ENCODE measurements around the gene EGF.
A peak's percentile ranks its signal among the peaks of the same experiment; 100 is the strongest.
"Not testable (repeated sequence)": the region's sequence is repeated elsewhere in the genome, so short reads cannot be mapped to it uniquely, and the experiment has no call there.

EGF gene

DNA sequence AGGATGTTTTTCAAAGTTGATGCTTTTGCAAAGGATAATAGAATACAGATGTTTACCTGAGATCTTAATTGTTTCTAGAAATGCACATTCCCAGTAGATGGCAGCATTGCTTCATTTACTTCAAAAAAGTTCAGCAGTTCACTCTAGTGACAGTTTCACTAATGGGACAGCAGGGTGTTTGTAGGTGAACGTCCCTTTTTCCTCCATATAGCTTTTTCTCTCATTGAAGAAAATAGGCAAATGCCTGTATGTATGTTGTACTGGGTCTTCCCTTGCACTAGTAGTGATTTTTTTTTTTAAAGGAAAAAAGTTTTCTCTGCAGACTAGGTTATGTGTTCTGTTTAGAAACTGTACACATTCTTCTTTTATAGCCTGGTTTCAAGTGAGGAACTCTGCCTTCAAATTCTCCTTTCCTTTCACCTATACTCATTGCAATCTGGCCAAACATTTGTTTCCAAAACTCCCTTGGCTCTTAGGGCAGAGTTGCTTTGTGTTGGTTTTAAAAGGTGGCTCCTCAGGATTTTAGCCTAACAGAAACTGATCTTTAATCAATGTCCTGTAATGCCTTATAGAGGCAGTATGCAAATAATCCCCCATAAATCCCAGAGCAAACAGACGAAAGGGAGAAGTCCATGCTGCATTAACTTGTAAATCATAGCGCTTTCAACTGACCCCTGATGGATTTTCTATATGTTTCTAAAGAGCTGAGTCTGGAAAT lies 86.3 kb downstream of the EGF start:
- DNase-seq: peak; percentile 76

DNA sequence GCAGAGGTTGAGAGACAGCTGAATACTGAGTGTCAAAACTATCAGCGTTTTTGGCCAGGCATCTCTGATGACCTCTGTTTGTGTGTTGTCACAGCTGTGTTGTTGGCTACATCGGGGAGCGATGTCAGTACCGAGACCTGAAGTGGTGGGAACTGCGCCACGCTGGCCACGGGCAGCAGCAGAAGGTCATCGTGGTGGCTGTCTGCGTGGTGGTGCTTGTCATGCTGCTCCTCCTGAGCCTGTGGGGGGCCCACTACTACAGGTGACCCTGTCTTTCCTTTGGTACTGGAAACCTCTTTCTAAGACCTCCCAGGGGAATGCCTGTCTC lies 86.9 kb downstream of the EGF start:
- no peak for DNase-seq

DNA sequence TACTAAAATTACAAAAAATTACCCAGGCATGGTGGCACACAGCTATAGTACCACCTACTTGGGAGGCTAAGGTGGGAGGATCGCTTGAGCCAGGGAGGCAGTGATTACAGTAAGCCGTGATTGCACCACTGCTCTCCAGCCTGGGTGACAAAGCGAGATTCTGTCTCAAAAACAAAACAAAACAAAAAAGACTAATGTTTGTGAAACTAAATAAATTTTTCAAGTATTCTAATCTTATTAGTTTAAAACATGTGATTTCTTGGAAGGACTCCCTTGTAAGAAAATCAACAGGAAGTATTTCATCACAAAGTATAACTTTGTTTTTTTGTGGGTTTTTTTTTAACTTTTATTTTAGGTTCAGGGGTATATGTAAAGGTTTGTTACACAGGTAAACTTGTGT lies 89.6 kb downstream of the EGF start:
- no peak for DNase-seq

DNA sequence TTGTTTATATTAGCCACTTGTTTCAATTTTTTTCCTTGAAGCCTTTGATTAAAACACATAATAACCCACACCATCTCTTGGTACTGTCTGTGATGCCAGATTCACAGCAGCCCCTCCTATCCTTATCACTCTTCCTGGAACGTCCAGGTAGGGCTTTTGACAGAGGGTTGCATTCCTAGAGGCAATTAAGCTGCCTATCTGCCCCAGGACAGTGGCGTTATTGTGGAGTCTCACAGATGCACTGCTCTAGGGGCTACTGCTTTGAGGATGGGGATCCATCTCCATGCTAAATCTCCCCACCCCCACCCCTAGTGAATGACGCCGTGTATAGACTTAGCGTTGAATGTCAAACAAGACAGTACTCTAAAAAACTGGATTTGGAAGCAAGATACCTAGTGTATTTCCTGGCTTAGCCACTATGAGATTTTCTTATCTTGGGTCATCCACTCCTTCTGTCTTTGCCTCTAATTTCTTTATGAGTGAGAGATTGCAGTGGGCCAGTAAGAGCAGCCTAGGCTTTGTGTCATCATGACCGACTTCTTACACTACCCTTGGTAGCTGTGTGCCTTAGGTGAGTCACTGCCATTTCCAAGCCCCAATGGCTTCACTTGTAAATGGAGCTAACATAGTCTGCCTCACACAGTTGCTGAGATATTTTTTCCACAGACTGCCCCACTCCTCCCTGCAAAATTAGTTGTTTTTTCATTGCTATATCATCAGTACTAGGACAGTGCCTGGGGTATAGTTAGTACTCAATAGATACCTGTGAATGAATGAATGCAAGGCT lies 90.9 kb downstream of the EGF start:
- DNase-seq: peak; percentile 8

DNA sequence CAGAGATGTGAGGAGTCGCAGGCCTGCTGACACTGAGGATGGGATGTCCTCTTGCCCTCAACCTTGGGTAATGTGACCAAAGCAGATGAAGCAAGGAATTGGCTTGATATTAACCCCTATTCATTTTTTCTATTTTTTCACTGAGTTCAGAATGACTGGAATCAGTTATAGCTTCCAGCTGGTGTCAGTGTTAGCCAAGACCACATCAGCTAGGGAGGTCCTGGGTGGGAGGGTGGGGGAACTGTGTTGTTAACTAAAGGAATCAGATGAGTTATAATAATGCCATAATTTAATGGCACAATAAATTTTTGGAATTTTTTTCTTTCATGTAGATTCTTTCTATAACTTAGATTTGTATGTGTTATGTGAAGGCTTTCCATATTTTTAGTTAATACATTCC lies 91.9 kb downstream of the EGF start:
- no peak for DNase-seq

DNA sequence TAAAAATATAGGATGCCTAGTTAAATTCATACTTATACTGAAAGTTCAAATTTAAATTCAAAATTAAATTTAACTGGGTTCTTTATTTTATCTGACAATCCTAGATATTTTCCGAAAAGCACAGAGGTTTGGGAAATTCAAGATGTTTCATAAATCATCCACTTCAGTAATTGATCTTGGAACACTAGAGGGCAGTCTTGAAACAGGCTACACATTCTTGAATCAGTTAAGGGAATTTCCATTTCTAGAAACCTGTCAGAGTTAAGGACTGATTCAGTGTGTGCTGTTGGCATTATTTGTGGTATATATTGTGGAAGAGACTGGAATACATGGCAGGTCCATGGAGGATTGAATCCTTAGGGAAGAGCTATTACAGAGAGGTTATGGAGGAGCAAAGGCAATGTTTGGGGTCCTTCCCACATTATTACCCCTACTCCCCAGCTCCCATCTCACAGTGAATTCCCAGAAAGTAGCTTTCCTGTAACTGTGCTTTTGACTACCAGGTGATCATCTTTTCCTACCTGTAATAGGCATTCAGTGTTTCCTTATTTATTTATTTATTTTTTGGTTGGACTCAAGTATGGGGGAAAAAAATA lies 92.9 kb downstream of the EGF start:
- DNase-seq: peak; percentile 78

DNA sequence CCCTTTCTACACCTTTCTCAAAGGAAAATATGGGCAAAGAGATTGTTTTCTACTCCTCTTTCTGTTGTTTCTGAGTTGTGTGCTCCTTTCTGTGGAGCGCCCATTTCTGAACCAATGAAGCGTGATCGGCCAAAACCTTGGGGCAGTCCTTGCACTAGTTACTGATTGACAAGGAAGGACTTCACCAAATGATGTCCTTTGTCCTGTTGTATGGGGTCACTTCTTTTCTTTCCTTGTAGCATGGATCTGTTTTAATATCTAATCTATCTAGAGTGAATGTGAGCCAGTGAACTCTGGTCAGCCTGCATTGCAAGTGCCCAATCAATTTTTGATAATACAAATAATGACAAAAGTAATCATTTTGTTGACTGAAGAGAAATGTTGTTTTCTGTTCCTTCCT lies 94.5 kb downstream of the EGF start:
- DNase-seq: no peak

DNA sequence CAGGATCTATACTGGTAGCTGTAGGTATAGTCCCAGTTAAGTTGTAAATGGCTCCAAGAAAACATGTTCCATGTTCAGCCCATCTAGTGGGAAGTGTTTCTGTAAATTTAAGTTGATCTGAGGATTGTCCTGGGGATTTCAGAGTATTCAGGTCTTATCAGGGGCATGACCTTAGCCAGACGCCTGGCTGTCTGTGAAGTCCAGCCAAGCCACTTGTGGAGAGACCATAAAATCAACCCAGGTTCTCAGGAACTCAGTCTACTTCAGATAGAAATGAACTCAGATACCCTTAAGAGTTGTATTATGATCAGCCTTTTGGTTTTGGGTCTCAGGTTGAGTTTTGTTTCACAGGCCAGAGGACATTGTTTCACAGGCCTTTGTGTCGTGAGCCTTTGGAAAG lies 95.9 kb downstream of the EGF start:
- DNase-seq: no peak

DNA sequence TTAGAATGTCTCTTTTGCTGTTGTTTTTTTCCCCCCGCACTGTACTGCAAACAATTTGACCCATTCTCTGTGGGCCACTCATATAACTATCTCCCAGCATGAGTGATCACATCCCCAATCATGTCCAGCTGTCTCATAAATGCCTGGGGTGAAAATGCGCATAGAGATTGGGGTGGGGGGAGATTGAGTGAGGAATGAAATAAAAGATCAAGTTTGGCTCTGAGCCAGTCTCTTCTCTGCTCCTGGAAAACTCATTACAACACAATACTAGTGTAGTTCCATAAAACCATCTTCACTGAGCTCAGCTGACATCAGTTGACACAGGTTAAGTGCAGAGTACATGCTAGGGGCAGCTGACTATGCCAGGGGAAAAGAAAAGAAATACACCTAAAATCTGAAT lies 96.9 kb downstream of the EGF start:
- DNase-seq: no peak

DNA sequence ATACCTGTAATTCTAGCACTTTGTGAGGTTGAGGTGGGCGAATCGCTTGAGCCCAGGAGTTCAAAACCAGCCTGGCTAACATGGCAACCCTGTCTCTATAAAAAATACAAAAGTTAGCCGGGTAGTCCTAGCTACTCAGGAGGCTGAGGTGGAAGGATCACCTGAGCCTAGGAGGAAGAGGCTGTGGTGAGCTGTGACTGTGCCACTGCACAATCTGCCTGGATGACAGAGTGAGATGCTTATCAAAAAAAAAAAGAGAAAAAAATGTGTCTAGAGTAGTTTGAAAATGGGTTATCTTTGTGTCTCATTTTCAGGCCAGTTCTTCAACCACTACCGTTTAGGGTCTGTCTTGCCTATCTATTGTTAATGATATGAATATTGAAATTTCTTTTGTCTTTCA lies 98.1 kb downstream of the EGF start:
- DNase-seq: no peak

DNA sequence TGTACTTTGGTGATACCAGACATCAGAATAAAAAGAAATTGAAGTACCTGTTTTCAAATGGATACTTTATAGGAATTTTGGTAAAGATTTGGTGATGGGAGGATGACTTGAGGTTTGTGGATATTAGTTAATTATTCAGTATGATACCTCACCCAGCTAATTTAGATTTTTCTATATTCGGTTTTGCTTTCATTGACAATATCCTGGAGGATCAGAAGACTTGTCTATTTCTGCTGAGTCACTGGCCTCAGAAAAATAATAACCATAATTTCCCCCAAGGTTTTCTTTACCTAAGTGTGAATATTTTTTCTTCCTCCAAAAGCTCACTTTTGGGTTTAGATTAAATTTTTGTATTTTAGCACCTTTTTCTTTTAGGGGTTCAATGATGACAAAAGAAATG lies 100.2 kb downstream of the EGF start:
- no peak for DNase-seq

DNA sequence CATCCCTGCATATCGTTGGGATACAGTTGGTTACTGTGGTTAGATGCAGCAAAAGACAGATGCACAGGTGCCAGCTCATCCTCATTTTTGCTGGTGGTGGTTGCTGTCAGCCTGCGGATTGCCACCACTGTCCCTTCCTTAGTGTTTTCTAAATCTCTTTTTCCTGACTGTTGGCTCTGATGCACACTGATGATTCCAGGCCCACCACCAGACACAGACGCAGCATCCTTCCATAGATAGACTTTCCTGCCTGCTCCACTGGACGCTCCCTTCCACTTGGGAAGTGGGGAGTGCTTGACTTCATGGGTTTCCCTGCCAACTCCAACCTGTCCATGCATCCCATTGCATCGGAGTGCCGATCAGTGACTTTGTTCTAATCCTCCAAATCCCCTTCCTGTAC lies 101.5 kb downstream of the EGF start:
- DNase-seq: no peak

DNA sequence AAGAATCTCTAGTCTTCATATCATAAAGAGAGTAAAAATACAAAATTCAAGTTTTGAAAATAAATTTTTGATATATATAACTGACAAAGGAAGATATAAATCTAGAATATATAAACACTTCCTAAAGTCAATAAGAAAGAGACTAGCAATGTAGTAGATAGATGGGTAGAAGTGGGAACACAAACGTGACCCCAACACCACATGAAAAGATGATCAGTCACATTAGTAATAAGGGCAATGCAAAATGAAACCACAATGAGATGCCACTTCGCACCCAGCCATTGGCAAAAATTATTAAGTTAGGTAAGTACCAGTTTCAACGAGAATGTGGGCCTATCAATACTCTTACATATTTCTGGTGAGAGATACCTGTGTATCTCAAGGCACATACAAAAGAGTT lies 106.5 kb downstream of the EGF start:
- DNase-seq: no peak

DNA sequence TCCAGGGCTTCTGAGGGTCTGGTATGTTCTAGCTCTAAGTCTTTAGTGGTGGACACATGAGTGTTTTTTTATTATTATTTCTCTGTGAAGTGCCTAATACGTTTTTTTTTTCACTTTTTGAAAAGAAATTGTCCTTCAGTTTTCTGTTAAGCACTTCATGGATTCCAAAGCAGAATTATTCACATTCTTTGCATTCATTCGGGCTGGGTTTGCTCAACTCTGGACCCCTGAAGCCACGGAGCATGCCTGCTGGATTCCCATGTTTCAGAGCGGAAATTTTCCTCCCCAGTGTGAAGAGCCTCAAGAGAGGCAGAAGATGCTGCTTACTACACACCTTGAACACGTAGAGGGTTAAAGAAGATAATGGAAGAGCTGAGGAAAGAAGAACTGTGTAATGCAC lies 107.5 kb downstream of the EGF start:
- no peak for DNase-seq

DNA sequence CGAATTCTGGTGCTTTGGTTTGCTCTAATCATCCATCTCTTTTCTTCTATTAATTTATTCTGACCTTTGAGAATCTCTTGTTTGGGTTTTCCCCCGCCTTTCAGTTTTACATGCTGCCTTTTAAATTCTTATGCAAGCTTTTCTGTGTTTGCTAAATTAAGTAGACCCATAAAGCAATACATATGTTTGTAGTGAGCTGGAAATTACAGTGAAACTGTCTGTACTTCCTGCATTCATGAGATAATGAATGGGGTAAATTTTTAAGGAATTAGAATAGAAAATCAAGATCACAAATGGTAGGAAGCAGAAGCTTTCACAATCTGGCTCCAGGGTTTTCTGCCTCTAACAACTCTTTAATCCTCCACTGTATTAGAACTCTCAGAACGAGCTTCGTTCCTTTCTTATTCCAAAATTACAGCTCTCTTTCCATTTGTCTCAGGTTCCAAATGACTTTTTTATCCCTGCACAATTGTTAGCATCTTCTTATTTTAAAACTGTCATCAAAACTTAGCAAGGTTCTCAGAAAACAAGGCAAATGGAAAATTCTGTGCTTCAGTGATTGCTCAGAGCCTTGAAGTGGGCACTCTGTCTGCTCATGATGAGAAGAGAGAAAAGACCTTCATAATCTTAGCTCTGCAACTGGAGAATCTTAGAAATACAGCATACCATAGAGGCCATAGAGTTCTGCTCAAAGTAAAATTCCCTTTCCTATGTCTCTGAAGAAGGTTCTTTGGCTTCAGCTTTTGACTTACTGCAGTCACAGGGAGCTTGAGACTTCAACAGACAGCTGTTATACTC lies 108.2 kb downstream of the EGF start:
- no peak for DNase-seq

DNA sequence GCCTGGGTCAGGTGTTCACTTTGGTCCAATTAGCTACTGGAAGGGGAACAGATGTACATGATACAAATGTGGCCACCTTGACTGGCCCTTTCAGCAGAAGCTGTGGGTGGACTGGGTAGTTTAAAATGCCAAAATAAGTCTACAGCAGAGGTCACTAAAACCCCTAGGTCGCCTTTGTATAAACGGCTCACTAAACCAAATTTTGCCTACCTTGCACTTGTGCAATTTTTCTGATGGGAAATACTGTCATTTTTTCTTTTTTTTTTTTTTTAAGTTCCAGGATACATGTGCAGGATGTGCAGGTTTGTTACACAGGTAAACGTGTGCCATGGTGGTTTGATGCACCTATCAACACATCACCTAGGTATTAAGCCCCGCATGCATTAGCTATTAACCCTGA lies 109.8 kb downstream of the EGF start:
- DNase-seq: no peak

DNA sequence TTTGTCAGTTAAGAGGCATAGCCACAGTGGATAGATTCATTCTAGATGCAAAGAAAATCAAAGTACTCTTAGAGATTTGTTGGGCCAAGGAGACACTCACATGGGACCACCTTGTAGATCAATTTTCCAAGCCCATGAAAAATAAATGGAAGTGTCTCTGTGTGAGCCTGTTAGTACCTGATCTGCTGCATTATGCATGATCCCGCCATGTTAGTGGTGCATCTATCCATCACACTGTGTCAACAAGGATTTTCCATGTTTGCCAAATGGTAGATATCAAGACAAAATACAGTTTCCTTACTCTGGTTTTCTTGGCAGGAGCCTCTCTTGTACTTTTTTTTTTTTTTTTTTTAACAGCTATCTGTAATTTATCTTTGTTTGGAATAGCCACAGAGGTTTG lies 112.4 kb downstream of the EGF start:
- no peak for DNase-seq

DNA sequence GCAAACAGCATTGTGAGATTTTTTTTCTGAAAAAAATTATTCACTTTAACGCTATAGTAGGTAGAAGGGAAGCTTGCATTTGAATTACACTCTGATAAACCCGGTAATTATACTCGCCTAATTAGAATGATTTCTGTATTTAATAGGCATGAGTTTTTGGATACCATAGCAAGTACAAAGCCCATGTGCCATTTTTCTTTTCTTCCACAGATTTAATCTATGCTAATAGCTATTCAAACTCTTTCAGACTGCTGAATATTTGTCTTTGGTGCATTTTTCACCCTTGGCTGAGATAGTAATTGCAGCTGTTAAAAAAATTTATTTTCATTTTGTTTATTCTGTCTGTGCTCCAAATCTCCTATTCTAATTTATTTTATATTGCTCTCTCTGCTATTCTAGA lies 113.0 kb downstream of the EGF start:
- no peak for DNase-seq

DNA sequence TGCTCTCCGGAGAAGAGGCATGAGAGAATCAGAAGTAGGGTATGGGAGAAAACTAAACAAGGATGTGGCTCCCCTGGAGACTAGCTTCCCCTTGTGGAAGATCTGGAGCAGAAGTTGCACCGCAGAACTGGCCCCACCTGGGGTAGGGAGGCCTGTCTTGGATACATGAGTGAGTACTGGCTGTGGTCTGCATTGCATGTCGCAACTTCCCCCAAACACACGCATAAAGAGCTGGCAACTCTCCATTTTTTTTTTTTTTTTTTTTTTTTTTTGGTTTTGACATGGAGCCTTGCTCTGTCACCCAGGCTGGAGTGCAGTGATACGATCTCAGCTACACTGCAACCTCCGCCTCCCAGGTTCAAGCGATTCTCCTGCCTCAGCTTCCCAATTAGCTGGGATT lies 119.9 kb downstream of the EGF start:
- DNase-seq: no peak

DNA sequence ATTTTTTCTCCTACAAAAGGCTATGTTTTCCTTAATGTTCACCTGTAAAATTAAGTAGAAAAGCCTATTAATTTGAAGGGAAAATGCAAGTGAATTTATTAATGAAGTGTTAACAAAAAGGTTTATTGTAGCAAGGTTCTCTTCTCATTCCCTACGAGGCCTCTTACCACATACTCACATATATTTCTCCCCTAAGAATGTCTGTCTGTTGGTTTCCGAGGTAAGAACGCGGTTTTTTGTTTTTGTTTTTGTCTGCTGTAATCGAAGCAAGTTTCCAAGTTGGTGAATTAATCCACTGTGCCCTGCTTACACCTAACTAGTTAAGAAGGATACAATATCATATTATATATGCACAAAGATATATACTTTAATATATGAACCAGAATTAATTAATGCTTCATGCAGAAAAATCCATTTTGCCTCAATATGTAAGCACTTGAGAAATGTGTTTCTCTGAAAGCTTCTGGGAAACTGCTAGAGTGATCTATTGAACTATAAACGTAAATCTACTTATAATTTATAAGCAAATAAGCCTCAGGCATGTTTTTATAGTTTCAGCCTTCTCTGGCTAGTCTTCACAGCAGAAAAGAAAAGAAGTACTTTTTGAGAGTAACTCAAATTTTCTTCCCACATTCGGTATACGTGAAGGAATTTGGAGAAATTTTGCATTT lies 120.8 kb downstream of the EGF start:
- DNase-seq: no peak

DNA sequence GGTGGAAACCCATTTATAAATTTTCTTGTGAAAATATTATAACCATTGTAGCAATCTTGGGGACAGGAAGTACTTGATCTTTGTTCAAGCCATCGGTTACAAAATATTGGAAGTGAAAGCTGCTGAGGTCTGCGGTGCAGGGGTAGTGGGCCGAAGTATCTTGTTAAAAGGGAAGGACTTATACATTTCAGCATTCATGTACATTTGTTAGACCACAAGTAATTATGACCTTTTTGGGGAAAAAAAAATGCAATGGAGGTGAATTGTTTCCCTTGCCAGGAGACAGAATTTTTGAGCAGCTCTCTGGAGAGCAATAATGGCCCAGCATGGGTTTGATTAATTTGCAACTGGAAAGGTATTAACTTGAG lies 121.3 kb downstream of the EGF start:
- DNase-seq: no peak

DNA sequence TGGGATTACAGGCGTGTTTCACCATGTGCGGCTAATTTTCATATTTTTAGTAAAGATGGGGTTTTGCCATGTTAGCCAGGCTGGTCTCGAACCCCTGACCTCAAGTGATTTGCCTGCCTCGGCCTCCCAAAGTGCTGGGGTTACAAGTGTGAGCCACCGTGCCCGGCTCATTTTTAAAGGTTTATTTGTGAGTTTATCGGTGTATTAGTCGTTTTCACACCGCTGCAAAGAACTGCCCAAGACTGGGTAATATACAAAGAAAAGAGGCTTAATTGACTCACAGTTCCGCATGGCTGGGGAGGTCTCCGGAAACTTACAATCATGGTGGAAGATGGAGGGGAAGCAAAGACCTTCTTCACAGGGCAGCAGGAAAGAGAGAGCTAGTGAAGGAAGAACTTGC lies 126.5 kb downstream of the EGF start:
- not testable (repeated sequence) for DNase-seq

DNA sequence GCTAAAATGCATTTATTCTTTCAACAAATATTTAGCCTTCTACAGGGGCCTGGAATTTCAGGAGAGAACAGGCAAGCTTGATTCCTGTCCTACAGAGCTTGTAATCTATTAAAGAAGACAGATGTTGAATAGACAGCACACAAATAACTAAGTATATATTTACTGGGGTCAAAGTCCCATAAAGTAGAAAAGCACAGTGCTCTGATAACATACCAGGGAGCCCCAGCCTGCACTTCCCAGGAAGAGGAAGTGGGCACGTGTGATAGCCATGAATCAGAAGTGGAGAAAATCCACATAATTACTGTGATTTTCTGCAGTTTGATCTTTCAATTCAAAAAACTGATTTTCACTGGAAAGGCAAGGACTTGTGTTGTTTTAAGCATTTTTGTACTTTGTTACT lies 129.1 kb downstream of the EGF start:
- no peak for DNase-seq
